ENCODE data around the gene IFT172.
"Not testable (repeated sequence)": the region's sequence is repeated elsewhere in the genome, so short reads cannot be mapped to it uniquely, and the experiment has no call there.

Gene IFT172

GRCh38 chr2:27425039-27425438 lies 64.5 kb downstream of the IFT172 start:
- DNase-seq: not testable (repeated sequence)

GRCh38 chr2:27422958-27423357 lies 66.6 kb downstream of the IFT172 start:
- no peak for DNase-seq

- no peak for DNase-seq
These were observed 67.8 kb downstream of the IFT172 start for GRCh38 chr2:27421660-27422250.

GRCh38 chr2:27420996-27421395 lies 68.5 kb downstream of the IFT172 start:
- DNase-seq: no peak

GRCh38 chr2:27416151-27416550 lies 73.4 kb downstream of the IFT172 start:
- no peak for DNase-seq

GRCh38 chr2:27412419-27413152 lies 77.0 kb downstream of the IFT172 start:
- DNase-seq: no peak

GRCh38 chr2:27409321-27410073 lies 80.0 kb downstream of the IFT172 start, which contains the start of gene PPM1G:
PPM1G (minus strand) TSS chr2:27409591; CDS start chr2:27409422, 169 bp downstream.
- DNase-seq: peak; percentile 89

- DNase-seq: no peak
These were observed 80.8 kb downstream of the IFT172 start for GRCh38 chr2:27408601-27409320.

- no peak for DNase-seq
These were observed 81.6 kb downstream of the IFT172 start for GRCh38 chr2:27407798-27408491.

- DNase-seq: no peak
These were observed 89.0 kb downstream of the IFT172 start for GRCh38 chr2:27400348-27401135.

GRCh38 chr2:27398962-27399361 lies 90.6 kb downstream of the IFT172 start:
- no peak for DNase-seq
